Measurements from ENCODE around the gene AUP1. TPM values are rescaled to one million over a fixed set of nuclear protein-coding genes. Genes with fewer than 3 reads are reported as not detected.

Gene AUP1
- total and polyA plus RNA-seq, 2 of the 8 experiments (the other 6 are each of a cell fraction or from before 2014, with no cell fraction given), result 83.4 to 121 TPM

DNA sequence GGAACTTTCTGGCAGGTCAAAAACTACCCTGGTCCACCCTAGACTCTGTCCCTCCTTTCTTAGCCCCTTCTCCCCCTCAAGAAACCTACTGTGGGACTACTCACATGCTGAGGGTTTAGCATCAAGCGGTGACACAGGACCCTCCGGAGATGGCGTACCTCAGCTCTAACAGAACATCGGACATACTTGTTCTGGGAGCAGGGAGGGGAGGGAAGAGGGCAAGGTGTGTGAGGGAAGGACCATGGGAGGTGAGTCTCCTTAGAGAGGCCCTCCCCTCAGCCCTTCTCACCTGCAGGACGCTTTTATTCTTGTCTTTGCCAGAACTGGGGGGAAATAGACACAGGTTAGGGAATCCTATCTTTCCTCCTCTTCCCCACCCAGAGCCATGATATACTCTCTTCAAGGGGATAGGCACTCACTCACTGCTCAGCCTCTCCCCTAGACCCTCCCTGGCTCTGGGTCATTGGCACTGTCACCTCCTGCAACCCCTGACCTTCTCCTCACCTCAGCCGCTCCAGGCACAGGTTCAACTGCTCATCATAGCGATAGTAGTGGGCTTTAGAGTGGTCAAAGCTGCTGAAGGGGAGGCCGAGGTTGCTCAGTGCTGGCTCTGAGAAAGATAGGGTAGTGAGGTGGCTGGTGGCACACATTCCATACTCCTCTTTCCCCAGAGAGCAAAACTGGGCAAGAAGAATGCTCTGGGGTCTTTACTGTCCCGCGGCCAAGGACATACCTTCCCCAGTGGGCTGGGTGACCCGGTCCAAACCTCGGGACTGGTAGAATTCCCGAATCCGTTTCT lies 23.9 kb downstream of the AUP1 start:
- no peak overlapping the region for H3K56ac ChIP-seq (replicated peaks; ENCODE audit: insufficient read length, low read depth, low read length)
- peaks cover 51 to 80% (median 76%) of the 10 kb centered on the region in 4 experiments for H3K27me3 ChIP-seq (replicated peaks in 1 of 4; ENCODE audit: control insufficient read depth in 3 of 4, extremely low read depth in 1 of 4, insufficient read depth in 3 of 4, low read length in 3 of 4)
- H2BK20ac ChIP-seq (ENCODE audit: low read length), result no peak overlapping the region
- no peak overlapping the region for H2BK12ac ChIP-seq (ENCODE audit: low read depth, low read length)
- H3K36me3 ChIP-seq (ENCODE audit: control insufficient read depth in 2 of 4, insufficient read depth in 4 of 4, low read length in 3 of 4), result peaks cover 0 to 9% (median 4%) of the 10 kb centered on the region in 4 experiments; a peak in 6 of 8 replicates
- FAIRE-seq, result no peak
- H3K9ac ChIP-seq (replicated peaks in 1 of 4; ENCODE audit: extremely low read depth in 1 of 4, low read depth in 3 of 4, low read length in 3 of 4), result no peak overlapping the region
- ChIA-PET CTCF (ENCODE audit: partially characterized antibody) (interaction anchor here (1.0 to 3.5 kb wide), 9 partner anchors 8 to 82 kb away, joined by 3 to 20 read pairs (median 6); partner anchors contain the start of genes DQX1, LOXL3 and TLX2), POLR2A (ENCODE audit: partially characterized antibody) (interaction anchor here (1.2 to 3.9 kb wide), 5 partner anchors 10 to 69 kb away, joined by 4 to 17 read pairs (median 11); partner anchors contain the start of genes DQX1 and WBP1)
- H2AK5ac ChIP-seq (ENCODE audit: low read depth, low read length), result no peak overlapping the region
- H3K4ac ChIP-seq (replicated peaks; ENCODE audit: insufficient read length, low read depth, low read length), result no peak overlapping the region
- DNase-seq (ENCODE audit: low read depth in 1 of 2, low spot score in 2 of 2), result no peak
- H4K8ac ChIP-seq (ENCODE audit: extremely low read depth, insufficient read depth, low read length), result no peak overlapping the region
- H3K23me2 ChIP-seq (ENCODE audit: low read depth, low read length), result peaks cover 26% of the 10 kb centered on the region
- WGBS, 2 experiments (ENCODE audit: extremely low coverage in 1 of 2, insufficient coverage in 1 of 2, insufficient read length in 1 of 2, insufficient replicate concordance in 2 of 2, low coverage in 1 of 2, low lambda C conversion rate in 2 of 2, missing lambda C conversion rate in 1 of 2), result 93% methylated on average over 14 of the region's 14 CpGs; no CpG with 5 or more reads in 1 of the 2 experiments
- no peak for TF ChIP-seq BCL11A (IDR thresholded peaks at IDR 0.05; ENCODE audit: low read depth in 2 of 2, low read length in 2 of 2)
- H3K4me2 ChIP-seq (ENCODE audit: insufficient read depth in 1 of 2, low read depth in 2 of 2, low read length in 2 of 2), result no peak overlapping the region; a peak in 1 of 4 replicates
- no peak overlapping the region for H3K4me3 ChIP-seq (ENCODE audit: extremely low read depth in 1 of 4, insufficient read depth in 2 of 4, low read depth in 3 of 4, low read length in 4 of 4)
- H3K79me2 ChIP-seq (ENCODE audit: control insufficient read depth in 1 of 2, insufficient read depth in 2 of 2, low read length in 2 of 2), result peaks cover 0 to 3% of the 10 kb centered on the region in 2 experiments; a peak in 1 of 4 replicates
- H3K79me1 ChIP-seq (ENCODE audit: low read depth, low read length), result no peaks in the 10 kb centered on the region
- no peak overlapping the region for H2BK5ac ChIP-seq (ENCODE audit: low read depth, low read length)
- H2AFZ ChIP-seq (ENCODE audit: low read length), result no peak overlapping the region
- H4K5ac ChIP-seq (ENCODE audit: insufficient read length, low read depth, low read length), result no peak overlapping the region
- H2BK15ac ChIP-seq (ENCODE audit: low read length), result no peak overlapping the region
- H3K14ac ChIP-seq (ENCODE audit: insufficient read length), result no peak overlapping the region
- no peaks in the 10 kb centered on the region for H3K9me3 ChIP-seq (ENCODE audit: insufficient read depth in 2 of 2, low read depth in 1 of 2, low read length in 1 of 2)
- peaks cover 7 to 37% (median 30%) of the 10 kb centered on the region in 4 experiments for H3K4me1 ChIP-seq (replicated peaks in 1 of 4; ENCODE audit: control insufficient read depth in 3 of 4, insufficient read depth in 4 of 4, low read length in 3 of 4)
- H3K23ac ChIP-seq (ENCODE audit: insufficient read length), result no peak overlapping the region
- no peak overlapping the region for H3K18ac ChIP-seq (ENCODE audit: extremely low read depth, low read length)
- no peak overlapping the region for H3K27ac ChIP-seq (ENCODE audit: low read depth, low read length)
- H4K20me1 ChIP-seq (replicated peaks in 1 of 2; ENCODE audit: control insufficient read depth in 1 of 2, insufficient read depth in 2 of 2, low read length in 2 of 2), result peaks cover 0 to 6% of the 10 kb centered on the region in 2 experiments
- no peak overlapping the region for H2BK120ac ChIP-seq (replicated peaks; ENCODE audit: low read depth, low read length)
- H4K91ac ChIP-seq (replicated peaks; ENCODE audit: insufficient read length, low read length), result no peak overlapping the region
